Stimulated activated CD4-positive, alpha-beta T cell treated with anti-CD3 and anti-CD28 coated beads, Interleukin-12 subunit alpha, Interleukin-12 subunit beta, amount 100 ng/mL, for 24 hours (primary cell): ENCODE data around the gene KHDC4.

Source experiments
- DNase-seq, 2 experiments: peaks; one replicate each; pipeline ENCODE4 v3.0.0-alpha.2; 2020; ENCODE audit warnings: low read depth in 2 of 2

The KHDC4 gene

GRCh38 chr1:155969377-155969791, 35.2 kb upstream of the KHDC4 start:
- no peak for DNase-seq

- no peak for DNase-seq
Observed at GRCh38 chr1:155968670-155969069, 34.5 kb upstream of the KHDC4 start.

- no peak for DNase-seq
Observed at GRCh38 chr1:155968051-155968400, 33.8 kb upstream of the KHDC4 start.

GRCh38 chr1:155967341-155968050, 33.3 kb upstream of the KHDC4 start:
- DNase-seq, result no peak

DNA sequence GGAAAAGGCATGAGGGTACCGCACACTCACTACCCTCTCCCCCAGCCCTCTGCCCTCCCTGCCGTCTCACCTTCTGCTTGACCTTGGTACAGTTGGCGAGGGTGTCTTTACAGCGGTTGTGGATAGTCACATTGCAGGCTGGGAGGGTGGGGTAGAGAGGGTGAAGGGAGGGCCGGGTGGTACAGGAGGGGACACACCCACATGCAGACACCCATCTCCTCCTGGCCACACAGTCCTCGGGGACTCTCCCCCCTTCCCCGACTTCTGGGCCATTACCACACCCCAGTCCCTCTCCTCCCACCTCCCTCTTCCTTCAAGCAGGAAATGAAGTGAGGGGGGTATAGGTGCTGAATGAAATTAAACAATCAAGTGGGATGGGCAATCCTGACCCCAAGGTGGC, 32.5 kb upstream of the KHDC4 start:
- DNase-seq, result no peak

GRCh38 chr1:155966135-155966534, 31.9 kb upstream of the KHDC4 start:
- DNase-seq, result no peak

DNA sequence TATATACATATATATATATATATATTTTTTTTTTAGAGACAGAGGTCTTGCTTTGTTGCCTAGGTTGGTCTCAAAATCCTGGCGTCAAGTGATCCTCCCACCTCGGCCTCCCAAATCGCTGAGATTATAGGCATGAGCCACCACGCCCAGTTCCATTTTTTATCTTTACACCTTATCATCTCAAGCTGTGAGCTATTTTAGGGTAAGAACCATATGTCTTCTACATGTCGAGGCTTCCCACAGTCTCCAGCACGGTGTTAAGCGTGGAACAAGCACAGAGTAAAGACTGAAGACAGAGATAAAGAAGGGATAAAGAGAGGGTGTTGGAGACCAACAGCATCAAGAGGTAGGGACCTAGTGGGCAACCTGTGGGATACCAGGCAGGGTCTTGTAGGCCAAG, 30.0 kb upstream of the KHDC4 start:
- no peak for DNase-seq

GRCh38 chr1:155962599-155963211, 28.5 kb upstream of the KHDC4 start:
- DNase-seq, result no peak

- no peak for DNase-seq
Observed at GRCh38 chr1:155961937-155962336, 27.7 kb upstream of the KHDC4 start.

GRCh38 chr1:155960081-155960745, 26.0 kb upstream of the KHDC4 start:
- DNase-seq, result no peak

GRCh38 chr1:155957411-155957915, 23.2 kb upstream of the KHDC4 start:
- DNase-seq, result no peak

GRCh38 chr1:155954645-155955044, 20.4 kb upstream of the KHDC4 start:
- no peak for DNase-seq

- DNase-seq, result no peak
Observed at GRCh38 chr1:155952505-155952890, 18.3 kb upstream of the KHDC4 start.

DNA sequence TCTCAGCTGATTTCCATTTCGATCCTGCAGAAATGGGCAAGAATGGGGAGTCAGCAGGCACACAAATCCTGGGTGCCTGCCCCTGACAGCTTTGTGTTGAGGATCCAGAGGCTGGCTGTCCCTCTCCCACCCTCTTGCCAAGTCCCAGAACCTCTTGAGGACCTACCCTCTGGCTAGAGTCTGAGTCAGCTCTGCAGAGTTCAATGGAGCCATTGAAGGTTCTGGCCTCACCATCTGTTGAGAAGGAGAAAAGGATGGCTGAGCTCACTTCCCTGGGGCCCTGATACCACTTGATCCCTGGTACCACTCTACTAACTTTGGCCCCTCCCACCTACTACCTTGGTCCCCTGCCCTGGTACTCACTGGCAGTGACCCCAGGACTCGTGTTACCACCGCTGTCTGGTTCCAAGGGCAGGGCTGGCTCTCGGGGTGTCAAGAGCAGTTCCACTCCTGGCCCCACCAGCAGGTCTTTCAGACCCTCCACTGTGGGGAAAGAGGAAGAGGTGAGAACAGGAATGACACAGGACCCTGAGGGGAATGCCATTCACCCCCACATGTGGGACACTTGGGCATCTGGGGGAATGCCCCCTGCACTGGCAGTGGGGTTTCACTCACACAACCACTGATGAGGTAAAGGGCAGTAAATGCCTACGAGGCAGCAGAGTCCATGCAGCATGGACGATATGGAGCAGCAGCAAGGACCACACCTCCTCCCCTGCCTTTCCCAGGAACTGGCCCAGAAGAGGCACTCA, 17.7 kb upstream of the KHDC4 start:
- no peak for DNase-seq

GRCh38 chr1:155950829-155951228, 16.6 kb upstream of the KHDC4 start:
- no peak for DNase-seq

DNA sequence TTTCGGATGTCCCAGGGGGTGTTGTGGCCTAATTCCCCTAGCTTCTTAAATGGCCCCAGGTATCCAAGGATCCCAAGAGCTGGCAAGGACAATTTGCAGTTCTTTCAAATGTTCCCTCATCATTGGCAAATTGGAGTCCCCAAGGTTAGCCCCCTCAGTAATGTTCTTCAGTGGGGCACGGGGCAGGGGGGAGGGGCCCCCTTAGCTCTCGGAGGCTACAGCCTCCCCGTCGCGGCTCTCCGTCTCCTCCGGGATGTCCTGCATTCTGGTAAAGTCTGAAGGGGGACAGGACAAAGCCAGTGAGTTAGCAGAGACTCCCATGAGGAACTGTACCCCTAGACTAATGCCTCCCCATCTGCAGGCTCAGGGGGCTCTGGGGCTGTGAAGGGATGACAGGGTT, 13.5 kb upstream of the KHDC4 start:
- no peak for DNase-seq

GRCh38 chr1:155947292-155947691, 13.1 kb upstream of the KHDC4 start:
- no peak for DNase-seq

GRCh38 chr1:155946633-155947219, 12.5 kb upstream of the KHDC4 start:
- no peak for DNase-seq

DNA sequence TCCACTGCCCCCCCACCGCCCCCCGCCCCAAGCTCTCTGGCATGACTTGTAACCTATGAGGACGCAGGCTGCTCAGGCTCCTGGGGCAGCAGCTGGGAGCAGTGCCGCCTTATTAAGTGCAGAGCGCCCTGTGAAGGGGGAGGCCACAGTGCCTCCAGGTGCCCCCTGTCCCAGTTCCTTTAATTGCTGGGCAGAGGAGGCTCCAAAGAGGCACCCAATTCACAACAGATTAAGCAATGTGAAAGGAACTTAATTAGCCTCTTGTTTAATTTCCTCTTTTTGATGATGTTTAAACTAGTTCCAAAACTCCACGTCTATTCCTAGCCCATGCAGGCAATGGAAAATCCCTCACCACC, 10.2 kb upstream of the KHDC4 start:
- DNase-seq, result no peak

GRCh38 chr1:155942578-155943141, 8.4 kb upstream of the KHDC4 start:
- DNase-seq, result no peak

- no peak for DNase-seq
Observed at GRCh38 chr1:155941845-155942531, 7.8 kb upstream of the KHDC4 start.
